Adipose tissue (tissue), 3 donors: ENCODE data around the gene ANKS6. TPM values are rescaled to one million over a fixed set of nuclear protein-coding genes. Genes with fewer than 3 reads are reported as not detected.

Experiments
- H3K27ac ChIP-seq: one replicate; pipeline ENCODE4 v1.5.1; 2013; ENCODE audit warnings: low read depth, low read length
- WGBS, 3 donors: extraction: QIAGEN DNeasy Blood & Tissue Kit; methylation state at CpG; one replicate each; pipeline ENCODE4 v1.1.7; 2013; 5-methylcytosine and 5-hydroxymethylcytosine counted together
- polyA plus RNA-seq, 3 donors: library from polyadenylated mRNA; stranded (reverse); fragments of 200-250 nt; gene quantifications; one replicate each; pipeline ENCODE4 v1.2.3, GENCODE V29; 2013
- donor health status: healthy with polysubstance abuse.
- donor health status: Bipolar disorder and iron deficiency.
- donor health status: healthy.

The ANKS6 gene
- polyA plus RNA-seq, 3 donors: 8.5 to 13.0 (median 10.4) TPM

GRCh38 chr9:98821831-98822230 lies 25.5 kb upstream of the ANKS6 start:
- WGBS, 3 donors: 75 to 97% (median 91%) methylated on average over 2 of the region's 2 CpGs
- H3K27ac ChIP-seq: no peak overlapping the region

- no peak overlapping the region for H3K27ac ChIP-seq
- WGBS, 3 donors: 94 to 96% (median 95%) methylated on average over 3 of the region's 3 CpGs
These were observed 22.9 kb upstream of the ANKS6 start for GRCh38 chr9:98819231-98819630.

GRCh38 chr9:98818764-98819163 lies 22.4 kb upstream of the ANKS6 start:
- no peak overlapping the region for H3K27ac ChIP-seq

GRCh38 chr9:98815391-98815951 lies 19.1 kb upstream of the ANKS6 start:
- no peak overlapping the region for H3K27ac ChIP-seq
- 83 to 93% (median 87%) methylated on average over 6 of the region's 6 CpGs for WGBS, 3 donors

More at GRCh38 chr9:98818764-98819163, 22.4 kb upstream of the ANKS6 start:
- 86 to 97% (median 90%) methylated on average over 2 of the region's 2 CpGs for WGBS, 3 donors

GRCh38 chr9:98811051-98811650 lies 14.8 kb upstream of the ANKS6 start:
- 57 to 88% (median 70%) methylated on average over 2 of the region's 2 CpGs for WGBS, 3 donors
- no peak overlapping the region for H3K27ac ChIP-seq

GRCh38 chr9:98810102-98810842 lies 13.9 kb upstream of the ANKS6 start:
- WGBS, 3 donors: 65 to 74% (median 73%) methylated on average over 3 of the region's 3 CpGs
- no peak overlapping the region for H3K27ac ChIP-seq

GRCh38 chr9:98809311-98810101 lies 13.2 kb upstream of the ANKS6 start:
- no peak overlapping the region for H3K27ac ChIP-seq

GRCh38 chr9:98808875-98809274 lies 12.5 kb upstream of the ANKS6 start:
- 47 to 88% (median 76%) methylated on average over 2 of the region's 2 CpGs for WGBS, 3 donors
- H3K27ac ChIP-seq: no peak overlapping the region

More at GRCh38 chr9:98809311-98810101, 13.2 kb upstream of the ANKS6 start:
- 72 to 77% (median 73%) methylated on average over 9 of the region's 9 CpGs for WGBS, 3 donors

GRCh38 chr9:98808411-98808815 lies 12.1 kb upstream of the ANKS6 start:
- H3K27ac ChIP-seq: no peak overlapping the region
- WGBS, 3 donors: 16 to 30% (median 27%) methylated on average over 17 of the region's 17 CpGs

- no peak overlapping the region for H3K27ac ChIP-seq
- WGBS, 3 donors: 0% methylated on average over 32 to 46 of the region's 46 CpGs
These were observed 11.4 kb upstream of the ANKS6 start for GRCh38 chr9:98807814-98808195.

GRCh38 chr9:98807070-98807813 lies 10.9 kb upstream of the ANKS6 start, which contains the start of gene GALNT12:
TSS of gene GALNT12 (plus strand) at chr9:98807670. CDS start at chr9:98807699, 29 bp downstream.
- 7 to 12% (median 11%) methylated on average over 37 to 51 of the region's 51 CpGs for WGBS, 3 donors

GRCh38 chr9:98806394-98807035 lies 10.2 kb upstream of the ANKS6 start:
- 65 to 77% (median 74%) methylated on average over 8 of the region's 8 CpGs for WGBS, 3 donors
- H3K27ac ChIP-seq: no peak overlapping the region

More at GRCh38 chr9:98807070-98807813, 10.9 kb upstream of the ANKS6 start, which contains the start of gene GALNT12:
- no peak within 1 kb of the TSS for H3K27ac ChIP-seq

- 58 to 84% (median 70%) methylated on average over 8 of the region's 8 CpGs for WGBS, 3 donors
- H3K27ac ChIP-seq: no peak overlapping the region
These were observed 9.3 kb upstream of the ANKS6 start for GRCh38 chr9:98805506-98806272.

- H3K27ac ChIP-seq: no peak overlapping the region
- 6 to 28% (median 23%) methylated on average over 2 of the region's 2 CpGs for WGBS, 3 donors
These were observed 7.7 kb upstream of the ANKS6 start for GRCh38 chr9:98804083-98804482.

- 79 to 89% (median 80%) methylated on average over 1 of the region's 1 CpG for WGBS, 3 donors
- no peak overlapping the region for H3K27ac ChIP-seq
These were observed 5.6 kb upstream of the ANKS6 start for GRCh38 chr9:98801969-98802371.

GRCh38 chr9:98801561-98801960 lies 5.2 kb upstream of the ANKS6 start:
- 75 to 92% (median 80%) methylated on average over 1 of the region's 1 CpG for WGBS, 3 donors
- no peak overlapping the region for H3K27ac ChIP-seq

GRCh38 chr9:98798254-98798653 lies 1.9 kb upstream of the ANKS6 start:
- WGBS, 3 donors: 92 to 96% (median 95%) methylated on average over 3 of the region's 3 CpGs
- no peak overlapping the region for H3K27ac ChIP-seq
